PC-3 (cell line): ENCODE measurements around the gene REG3A. TPM values are rescaled to one million over a fixed set of nuclear protein-coding genes. Genes with fewer than 3 reads are reported as not detected.

ENCODE experiments used
- ATAC-seq: fragments of 200-7000 bp; cut with Tn5 transposase; 2 replicates; pipeline ENCODE4 v1.9.1; 2020; ENCODE audit warnings: mild to moderate bottlenecking, moderate library complexity
- BruUV-seq: library from RNA; stranded (reverse); fragments of 400-500 nt; replicated peaks from 2 replicates; lab custom pipeline; 2021; lab: Mats Ljungman, UMichigan
- CTCF ChIA-PET: fragments of 300-600 bp; sonication (Branson Sonifier 250); formaldehyde crosslinking; loops from one replicate; lab custom pipeline; 2022; ENCODE audit warnings: antibody characterized with exemption; lab: Charles Lee
- POLR2A ChIA-PET: fragments of 300-600 bp; sonication (Branson Sonifier 250); formaldehyde crosslinking; loops from one replicate; lab custom pipeline; 2022; ENCODE audit warnings: antibody characterized with exemption; ENCODE audit not compliant: unreplicated experiment; lab: Charles Lee
- DNase-seq: peaks from one replicate; pipeline ENCODE4 v3.0.0-alpha.2; 2015
- H2AFZ ChIP-seq: fragments of 300-600 bp; sonication (generic); 2 replicates; pipeline ENCODE4 v1.6.0; 2016; ENCODE audit warnings: antibody characterized with exemption, low read length
- H3F3A ChIP-seq: fragments of 300-600 bp; sonication (generic); one replicate; pipeline ENCODE4 v1.6.0; 2017; ENCODE audit warnings: antibody characterized with exemption, low read length, control low read depth, mild to moderate bottlenecking; ENCODE audit not compliant: unreplicated experiment
- H3K27ac ChIP-seq: fragments of 300-600 bp; sonication (generic); 2 replicates; pipeline ENCODE4 v1.5.1; 2016; ENCODE audit warnings: mild to moderate bottlenecking, low read length
- H3K27me3 ChIP-seq: fragments of 300-600 bp; sonication (generic); 2 replicates; pipeline ENCODE4 v1.6.1; 2016; ENCODE audit warnings: low read length, mixed read lengths
- H3K36me3 ChIP-seq: fragments of 300-600 bp; sonication (generic); 2 replicates; pipeline ENCODE4 v1.6.1; 2016; ENCODE audit warnings: low read depth, mixed run types, low read length, mixed read lengths
- H3K4me1 ChIP-seq: fragments of 300-600 bp; sonication (generic); 2 replicates; pipeline ENCODE4 v1.5.1; 2016; ENCODE audit warnings: low read length; ENCODE audit not compliant: insufficient read depth
- H3K4me2 ChIP-seq: fragments of 300-600 bp; sonication (generic); 2 replicates; pipeline ENCODE4 v1.6.0; 2016; ENCODE audit warnings: low read length
- H3K4me3 ChIP-seq: fragments of 300-600 bp; sonication (generic); 2 replicates; pipeline ENCODE4 v1.5.1; 2016; ENCODE audit warnings: mild to moderate bottlenecking, low read length, mixed read lengths
- H3K79me2 ChIP-seq: fragments of 300-600 bp; sonication (generic); 2 replicates; pipeline ENCODE4 v1.6.1; 2017; ENCODE audit warnings: low read length, mixed read lengths
- H3K9ac ChIP-seq: fragments of 300-600 bp; sonication (generic); 2 replicates; pipeline ENCODE4 v1.6.0; 2016; ENCODE audit warnings: mild to moderate bottlenecking, low read length
- H3K9me2 ChIP-seq: fragments of 300-600 bp; sonication (generic); replicated peaks from 2 replicates; pipeline ENCODE4 v1.6.1; 2016; ENCODE audit warnings: mixed run types, low read length, mixed read lengths
- H3K9me3 ChIP-seq: fragments of 300-600 bp; sonication (generic); 2 replicates; pipeline ENCODE4 v1.6.1; 2016; ENCODE audit warnings: low read length, mixed read lengths
- H4K20me1 ChIP-seq: fragments of 300-600 bp; sonication (generic); 2 replicates; pipeline ENCODE4 v1.6.1; 2016; ENCODE audit warnings: low read length, mixed read lengths
- CTCF ChIP-seq: fragments of 300-600 bp; sonication (generic); conservative IDR thresholded peaks from 2 replicates; pipeline ENCODE4 v1.5.1; 2017; ENCODE audit warnings: antibody characterized with exemption, low read depth, mild to moderate bottlenecking, low read length
- EZH2 ChIP-seq: fragments of 300-600 bp; sonication (generic); IDR thresholded peaks from one replicate; pipeline ENCODE4 v1.6.1; 2017; ENCODE audit warnings: antibody characterized with exemption, mild to moderate bottlenecking, low read length; ENCODE audit not compliant: unreplicated experiment
- EZH2phosphoT487 ChIP-seq: fragments of 300-600 bp; sonication (generic); IDR thresholded peaks from 2 replicates; pipeline ENCODE4 v1.6.1; 2018; ENCODE audit warnings: mild to moderate bottlenecking, antibody characterized with exemption, low read length, borderline replicate concordance
- intact Hi-C: fragments of 100-400 bp; cut with micrococcal nuclease; formaldehyde crosslinking; loops from 2 replicates; pipeline ENCODE4 v1.9.0; 2023
- total RNA-seq: library from RNA; depleted of rRNA; stranded (reverse); fragments of >200 nt; gene quantifications from 2 replicates; pipeline ENCODE4 v1.2.3, GENCODE V29; 2014

Gene REG3A
- total RNA-seq, 1 experiment from 2014 or later = not detected

GRCh38 chr2:79129260-79129659 is 30.3 kb downstream of the REG3A start:
- H4K20me1 ChIP-seq = no peaks in the 10 kb centered on the region
- BruUV-seq = no TSS peak

GRCh38 chr2:79128406-79128805 is 31.1 kb downstream of the REG3A start:
- Histone ChIP-seq H3K4me2 (no peak overlapping the region), H3K36me3 (no peaks in the 10 kb centered on the region), H3K79me2 (no peaks in the 10 kb centered on the region), H4K20me1 (no peaks in the 10 kb centered on the region), H3K9me2 (no peaks in the 10 kb centered on the region), H3K9me3 (no peaks in the 10 kb centered on the region), H3K27me3 (no peaks in the 10 kb centered on the region), H3K4me1 (no peaks in the 10 kb centered on the region), H2AFZ (no peak overlapping the region), H3K4me3 (no peak overlapping the region), H3K9ac (no peak overlapping the region), H3K27ac (no peak overlapping the region), H3F3A (no peaks in the 10 kb centered on the region)
- intact Hi-C loops = no loop called here
- no peak for DNase-seq
- TF ChIP-seq CTCF (no peak), EZH2 (no peak), EZH2phosphoT487 (no peak)
- ATAC-seq = no peak
- ChIA-PET CTCF (no interaction called here), POLR2A (no interaction called here)
- BruUV-seq = no TSS peak

More at GRCh38 chr2:79129260-79129659, 30.3 kb downstream of the REG3A start:
- H2AFZ ChIP-seq = no peak overlapping the region
- no peaks in the 10 kb centered on the region for H3F3A ChIP-seq
- no peaks in the 10 kb centered on the region for H3K36me3 ChIP-seq
- H3K27me3 ChIP-seq = no peaks in the 10 kb centered on the region
- no peaks in the 10 kb centered on the region for H3K79me2 ChIP-seq
- H3K4me3 ChIP-seq = no peak overlapping the region
- no peak for DNase-seq
- TF ChIP-seq EZH2phosphoT487 (no peak), CTCF (no peak), EZH2 (no peak)
- no peaks in the 10 kb centered on the region for H3K9me2 ChIP-seq
- POLR2A ChIA-PET = no interaction called here
- intact Hi-C loops = no loop called here
- no peak overlapping the region for H3K4me2 ChIP-seq
- no peaks in the 10 kb centered on the region for H3K4me1 ChIP-seq
- H3K27ac ChIP-seq = no peak overlapping the region
- no peak for ATAC-seq
- H3K9ac ChIP-seq = no peak overlapping the region
- CTCF ChIA-PET = no interaction called here
- H3K9me3 ChIP-seq = no peaks in the 10 kb centered on the region

GRCh38 chr2:79125721-79125985 is 33.9 kb downstream of the REG3A start:
- ChIA-PET POLR2A (no interaction called here), CTCF (no interaction called here)
- no peak for DNase-seq
- no peak overlapping the region for H3K4me2 ChIP-seq
- BruUV-seq = no TSS peak
- TF ChIP-seq EZH2 (no peak), EZH2phosphoT487 (no peak), CTCF (no peak)
- H3K9me3 ChIP-seq = no peaks in the 10 kb centered on the region
- H3K9ac ChIP-seq = no peak overlapping the region
- H3K27me3 ChIP-seq = no peaks in the 10 kb centered on the region
- H3K27ac ChIP-seq = no peak overlapping the region
- H4K20me1 ChIP-seq = no peaks in the 10 kb centered on the region
- no peak overlapping the region for H2AFZ ChIP-seq
- no peak for ATAC-seq
- H3K79me2 ChIP-seq = no peaks in the 10 kb centered on the region
- intact Hi-C loops = loop anchor here (2.0 kb wide), 1 partner anchor 51 kb away; no protein-coding TSS in a partner anchor
- H3F3A ChIP-seq = no peaks in the 10 kb centered on the region
- no peaks in the 10 kb centered on the region for H3K4me1 ChIP-seq
- no peaks in the 10 kb centered on the region for H3K36me3 ChIP-seq
- H3K9me2 ChIP-seq = no peaks in the 10 kb centered on the region
- H3K4me3 ChIP-seq = no peak overlapping the region
